ENCODE measurements around the gene EQTN.

- no peak for TF ChIP-seq SRF (IDR thresholded peaks at IDR 0.05; ENCODE audit: low read depth, low read length)
- TF ChIP-seq MAX (IDR thresholded peaks at IDR 0.05) = 0 out of 2 replicates have a peak, but pooled peaks have one; percentile 19
- peak; percentile 52 to 81; a peak in 3 of 4 replicates for TF ChIP-seq HDAC2 (IDR thresholded peaks at IDR 0.05; ENCODE audit: borderline replicate concordance in 1 of 2, low read depth in 2 of 2, low read length in 2 of 2)
Observed at GRCh38 chr9:27308691-27309390, 11.9 kb upstream of the EQTN start.

Data from H1 (cell line).